Stomach smooth muscle (tissue), 2 donors: ENCODE results near the gene C15orf39.

Source experiments
- H3K27ac ChIP-seq: one replicate; pipeline ENCODE4 v1.7.0; 2013; ENCODE audit warnings: mild to moderate bottlenecking, low read length, inconsistent platforms
- H3K27me3 ChIP-seq, 2 donors: one replicate each; pipeline ENCODE4 v1.7.0; 2013; ENCODE audit warnings: low read length in 2 of 2; ENCODE audit not compliant: insufficient read depth in 2 of 2, control insufficient read depth in 1 of 2
- H3K36me3 ChIP-seq, 2 donors: one replicate each; pipeline ENCODE4 v1.7.0; 2013; ENCODE audit warnings: low read length in 2 of 2; ENCODE audit not compliant: control insufficient read depth in 2 of 2, insufficient read depth in 2 of 2
- H3K4me1 ChIP-seq: one replicate; pipeline ENCODE4 v1.7.0; 2013; ENCODE audit warnings: low read length; ENCODE audit not compliant: control insufficient read depth, insufficient read depth
- H3K4me3 ChIP-seq, 2 donors: one replicate each; pipeline ENCODE4 v1.7.0; 2013; ENCODE audit warnings: low read length in 2 of 2
- H3K9ac ChIP-seq, 2 donors: one replicate each; pipeline ENCODE4 v1.7.0; 2013; ENCODE audit warnings: low read length in 2 of 2, mild to moderate bottlenecking in 1 of 2
- H3K9me3 ChIP-seq, 2 donors: one replicate each; pipeline ENCODE4 v1.7.0; 2013; ENCODE audit warnings: low read length in 2 of 2; ENCODE audit not compliant: control insufficient read depth in 2 of 2
- donor health status: healthy.
- donor health status: Pancreatic carcinoma.

The C15orf39 gene

GRCh38 chr15:75201616-75202250 lies at the start of gene C15orf39:
C15orf39 (plus strand) TSS chr15:75201882; CDS start chr15:75206049, 4,167 bp downstream.
- Histone ChIP-seq H3K9ac (peak within 1 kb of the TSS; percentile 78 to 87), H3K27me3 (no peaks in the 10 kb centered on the region), H3K9me3 (no peaks in the 10 kb centered on the region), H3K27ac (peak within 1 kb of the TSS; percentile 71), H3K4me1 (peaks cover 47% of the 10 kb centered on the region), H3K36me3 (peaks cover 0 to 2% of the 10 kb centered on the region in 2 donors), H3K4me3 (peak within 1 kb of the TSS; percentile 74 to 90)

GRCh38 chr15:75152382-75153079 lies 49.2 kb upstream of the C15orf39 start:
- Histone ChIP-seq H3K4me3 (no peak overlapping the region), H3K4me1 (no peaks in the 10 kb centered on the region), H3K9me3 (no peaks in the 10 kb centered on the region), H3K27me3 (no peaks in the 10 kb centered on the region), H3K9ac (no peak overlapping the region), H3K36me3 (no peaks in the 10 kb centered on the region), H3K27ac (no peak overlapping the region)

- Histone ChIP-seq H3K9me3 (no peaks in the 10 kb centered on the region), H3K4me3 (no peak overlapping the region), H3K4me1 (no peaks in the 10 kb centered on the region), H3K27ac (no peak overlapping the region), H3K9ac (no peak overlapping the region), H3K27me3 (no peaks in the 10 kb centered on the region), H3K36me3 (no peaks in the 10 kb centered on the region)
These were observed 48.6 kb upstream of the C15orf39 start for GRCh38 chr15:75153087-75153486.

DNA sequence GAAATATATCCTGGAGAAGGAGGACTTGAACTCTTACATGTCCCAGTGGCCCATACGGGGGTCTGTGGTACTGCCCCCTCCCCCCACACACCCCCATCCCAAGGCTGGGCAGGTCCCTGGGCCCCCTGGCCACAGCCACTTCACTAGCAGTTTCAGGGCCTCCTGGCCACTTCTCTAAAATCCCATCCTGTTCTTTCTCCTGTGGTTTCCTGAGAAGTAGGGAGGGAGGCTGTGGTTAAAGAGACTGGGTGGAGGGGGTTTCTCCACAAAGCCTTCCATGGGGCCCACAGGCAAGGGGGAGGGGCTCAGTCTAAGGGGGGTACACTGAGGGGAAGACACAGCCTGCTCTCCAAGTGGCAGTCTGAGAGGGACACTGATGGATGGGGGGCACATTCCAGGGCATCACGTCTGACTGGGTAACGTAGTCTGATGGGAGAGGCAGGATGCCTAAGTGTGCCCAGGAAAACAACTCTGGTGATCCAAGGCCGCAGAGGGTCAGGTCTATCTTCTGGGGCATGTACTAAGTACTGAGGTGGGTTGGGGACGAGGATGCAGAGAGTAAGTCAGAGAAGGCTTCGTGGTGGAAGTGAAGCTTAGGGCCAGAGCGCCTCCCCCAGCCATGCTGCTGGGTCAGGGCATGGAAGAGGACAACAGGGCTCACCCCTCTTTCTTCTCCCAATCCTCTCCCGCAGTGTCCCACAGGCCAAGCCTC lies 48.0 kb upstream of the C15orf39 start:
- Histone ChIP-seq H3K27me3 (no peaks in the 10 kb centered on the region), H3K9me3 (no peaks in the 10 kb centered on the region), H3K27ac (no peak overlapping the region), H3K4me3 (no peak overlapping the region), H3K4me1 (no peaks in the 10 kb centered on the region), H3K36me3 (no peaks in the 10 kb centered on the region), H3K9ac (no peak overlapping the region)

GRCh38 chr15:75154461-75155062 lies 47.1 kb upstream of the C15orf39 start:
- Histone ChIP-seq H3K27ac (no peak overlapping the region), H3K27me3 (no peaks in the 10 kb centered on the region), H3K4me3 (no peak overlapping the region), H3K4me1 (no peaks in the 10 kb centered on the region), H3K9ac (no peak overlapping the region), H3K9me3 (no peaks in the 10 kb centered on the region), H3K36me3 (no peaks in the 10 kb centered on the region)

DNA sequence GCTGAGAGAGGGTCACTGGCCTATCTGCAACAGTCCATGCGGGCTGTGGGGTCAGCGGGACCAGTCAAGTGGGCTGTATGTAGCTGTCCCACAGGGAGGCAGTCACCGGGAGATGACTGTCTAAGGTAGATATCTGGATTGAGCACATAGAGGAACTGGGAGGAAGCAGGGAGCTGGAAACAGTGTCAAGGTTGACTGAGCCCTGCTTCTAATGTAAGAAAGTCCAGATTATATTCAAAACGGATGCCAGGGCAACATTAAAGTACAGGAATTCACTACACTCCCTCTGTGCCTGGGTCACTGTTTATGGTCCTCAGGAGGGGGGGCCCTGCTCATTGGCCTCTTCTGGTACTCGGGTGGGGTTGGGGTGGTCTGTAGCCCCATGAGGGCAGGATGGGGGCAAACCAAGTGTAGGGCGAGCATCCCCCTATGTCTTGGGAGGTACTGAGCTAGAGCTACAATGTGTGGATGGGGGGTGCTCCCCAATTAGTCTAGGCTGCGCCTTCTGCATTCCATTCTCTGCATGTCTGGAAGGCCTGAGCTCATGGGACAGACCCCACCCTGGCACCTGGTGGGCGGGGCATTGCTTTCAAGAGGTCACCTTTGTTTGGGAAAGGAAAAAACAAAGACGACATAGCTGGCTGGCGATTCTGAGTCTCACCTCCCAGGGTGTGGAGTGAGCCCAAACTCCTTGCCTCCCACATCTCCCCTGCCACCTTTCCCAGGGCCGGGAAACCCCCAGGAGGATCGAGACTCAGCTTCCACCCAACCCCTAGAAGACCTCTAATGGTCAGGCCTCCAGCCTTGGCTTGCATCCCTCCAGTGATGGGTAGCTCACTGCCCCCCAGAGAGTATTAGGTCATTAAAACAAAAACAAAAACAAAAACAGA lies 45.1 kb upstream of the C15orf39 start:
- Histone ChIP-seq H3K27ac (no peak overlapping the region), H3K4me3 (no peak overlapping the region), H3K9me3 (no peaks in the 10 kb centered on the region), H3K27me3 (no peaks in the 10 kb centered on the region), H3K4me1 (no peaks in the 10 kb centered on the region), H3K9ac (no peak overlapping the region), H3K36me3 (no peaks in the 10 kb centered on the region)

- H3K9ac ChIP-seq = no peak overlapping the region
These were observed 43.3 kb upstream of the C15orf39 start for GRCh38 chr15:75158402-75158801.

GRCh38 chr15:75159244-75159643 lies 42.4 kb upstream of the C15orf39 start:
- Histone ChIP-seq H3K27me3 (no peaks in the 10 kb centered on the region), H3K27ac (no peak overlapping the region), H3K4me3 (no peak overlapping the region), H3K9ac (no peak overlapping the region), H3K9me3 (no peaks in the 10 kb centered on the region), H3K36me3 (no peaks in the 10 kb centered on the region), H3K4me1 (no peaks in the 10 kb centered on the region)

More at GRCh38 chr15:75158402-75158801, 43.3 kb upstream of the C15orf39 start:
- no peaks in the 10 kb centered on the region for H3K9me3 ChIP-seq
- H3K27ac ChIP-seq = no peak overlapping the region
- no peaks in the 10 kb centered on the region for H3K27me3 ChIP-seq
- no peak overlapping the region for H3K4me3 ChIP-seq
- H3K4me1 ChIP-seq = no peaks in the 10 kb centered on the region
- H3K36me3 ChIP-seq = no peaks in the 10 kb centered on the region

DNA sequence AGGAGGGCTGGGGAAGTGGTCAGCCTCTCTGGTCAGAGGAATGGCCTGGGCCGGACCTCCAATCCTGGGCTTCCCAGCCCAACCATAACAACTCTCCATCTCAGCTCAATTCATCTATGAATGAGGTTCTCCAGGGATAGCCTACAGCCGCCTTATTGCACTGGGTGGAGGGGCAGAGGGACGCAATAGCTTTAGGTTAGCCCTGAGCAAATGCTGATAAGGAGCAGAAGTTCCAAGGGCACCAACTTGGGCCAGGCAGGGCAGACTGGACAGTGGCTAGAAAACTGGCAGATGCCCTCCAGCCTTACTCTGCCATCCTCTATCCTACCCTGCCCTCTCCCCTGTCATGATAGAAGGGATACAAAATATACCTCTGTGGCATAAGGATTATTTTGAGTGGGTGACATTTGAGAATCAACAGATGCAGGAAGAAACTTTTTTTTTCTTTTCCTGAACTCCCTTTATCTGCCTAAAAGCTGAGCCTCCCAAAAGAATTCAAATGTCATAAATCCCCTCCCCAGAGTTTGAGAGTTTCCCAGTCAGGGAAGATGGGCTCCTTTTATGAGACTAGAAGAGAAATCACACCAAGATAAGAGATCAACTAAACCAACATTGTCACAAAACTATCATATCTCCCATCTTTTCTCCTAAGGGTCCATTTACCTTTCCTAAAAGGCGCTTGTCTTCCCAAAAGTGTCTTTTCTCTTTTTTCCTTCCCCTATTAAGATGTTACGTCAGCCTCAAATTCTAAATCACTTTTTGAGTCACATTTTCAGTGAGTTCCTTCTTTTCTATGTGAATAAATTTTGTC lies 40.4 kb upstream of the C15orf39 start:
- no peaks in the 10 kb centered on the region for H3K36me3 ChIP-seq
- H3K4me3 ChIP-seq = no peak overlapping the region
- H3K27me3 ChIP-seq = no peaks in the 10 kb centered on the region
- no peak overlapping the region for H3K9ac ChIP-seq
- H3K4me1 ChIP-seq = no peaks in the 10 kb centered on the region
- no peak overlapping the region for H3K27ac ChIP-seq
- no peaks in the 10 kb centered on the region for H3K9me3 ChIP-seq
